Lower leg skin (tissue), 3 donors: Measurements from ENCODE around the gene APMAP.

Experiments used
- CTCF ChIP-seq, 3 donors: fragments of 450-650 bp; IDR thresholded peaks; one replicate each; pipeline ENCODE4 v1.5.1; 2016; ENCODE audit warnings: antibody characterized with exemption in 3 of 3, mild to moderate bottlenecking in 3 of 3, moderate library complexity in 2 of 3
- POLR2A ChIP-seq, 2 donors: fragments of 450-650 bp; IDR thresholded peaks; one replicate each; pipeline ENCODE4 v1.6.1; 2016 to 2017; ENCODE audit warnings: antibody characterized with exemption in 2 of 2, mild to moderate bottlenecking in 1 of 2, moderate library complexity in 1 of 2

- TF ChIP-seq POLR2A (IDR thresholded peaks at IDR 0.05) (no peak), CTCF (IDR thresholded peaks at IDR 0.05) (no peak)
Observed at GRCh38 chr20:24963672-24964505, 28.7 kb downstream of the APMAP start.
